Astrocyte of the cerebellum (primary cell): ENCODE data around the gene GMDS.
A peak's percentile ranks its signal among the peaks of the same experiment; 100 is the strongest.

Experiments
- DNase-seq: peaks from one replicate; pipeline ENCODE4 v3.0.0-alpha.2; 2011; ENCODE audit warnings: low read depth
- H3K4me3 ChIP-seq: 2 replicates; pipeline ENCODE4 v1.5.1; 2011; ENCODE audit warnings: mild to moderate bottlenecking, low read depth, low read length, moderate library complexity
- in situ Hi-C: cut with HindIII; loops from 2 replicates; pipeline ENCODE4 v1.10.0; 2017; ENCODE audit warnings: low sequenced_read_pairs
- TF ChIP-seq, protein P1 (sequence below): IDR thresholded peaks from 2 replicates; pipeline ENCODE4 v1.5.1; 2012; ENCODE audit warnings: low read length, low read depth, moderate library complexity, mild to moderate bottlenecking; ENCODE audit errors: missing control alignments

GMDS gene

DNA sequence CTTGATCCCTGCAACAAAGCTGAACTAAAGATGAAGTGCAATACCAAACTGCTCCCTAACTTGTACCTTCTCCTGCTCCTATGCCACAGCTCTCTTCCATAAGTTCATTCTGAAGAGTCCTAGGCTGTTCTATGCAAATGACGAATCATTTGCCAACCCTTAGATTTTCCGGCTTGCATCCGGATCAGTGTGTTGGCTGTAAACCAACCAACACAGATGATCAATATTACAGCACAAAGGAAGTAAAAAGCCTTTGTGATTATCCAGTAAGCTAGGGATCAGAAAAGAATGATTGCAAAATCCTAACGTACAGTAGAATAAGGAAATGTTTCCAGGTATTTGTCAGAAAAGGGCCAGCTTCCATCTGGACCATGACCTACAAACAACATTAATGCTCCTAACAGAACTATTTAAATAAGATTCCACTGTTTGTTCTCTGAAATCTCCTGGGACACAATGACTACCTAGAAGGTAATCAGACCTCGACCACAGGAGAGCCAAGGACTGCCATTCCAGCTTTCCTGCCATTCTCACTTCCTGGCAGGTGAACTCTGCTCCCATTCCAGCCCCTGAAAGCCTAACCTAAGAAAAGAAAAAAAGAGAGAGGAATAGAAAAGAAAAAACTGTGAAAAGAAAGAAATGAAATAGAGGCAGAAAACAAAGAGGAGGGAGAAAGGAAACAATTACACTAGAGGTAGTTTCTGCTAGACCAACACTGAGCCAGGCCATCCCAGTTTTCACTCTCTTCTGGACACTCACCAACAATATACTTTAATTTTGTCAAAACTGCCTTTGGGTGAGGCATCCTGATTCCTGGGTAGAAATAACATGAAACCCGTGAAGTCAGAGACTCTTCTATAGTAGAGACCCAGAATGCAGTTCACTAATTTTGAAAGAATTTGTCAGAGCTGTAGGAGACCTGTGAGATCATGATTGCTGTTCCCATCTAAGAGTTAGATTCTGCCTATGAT lies 19.7 kb downstream of the GMDS start:
- peak; percentile 16 for DNase-seq
- TF ChIP-seq, protein P1, sequence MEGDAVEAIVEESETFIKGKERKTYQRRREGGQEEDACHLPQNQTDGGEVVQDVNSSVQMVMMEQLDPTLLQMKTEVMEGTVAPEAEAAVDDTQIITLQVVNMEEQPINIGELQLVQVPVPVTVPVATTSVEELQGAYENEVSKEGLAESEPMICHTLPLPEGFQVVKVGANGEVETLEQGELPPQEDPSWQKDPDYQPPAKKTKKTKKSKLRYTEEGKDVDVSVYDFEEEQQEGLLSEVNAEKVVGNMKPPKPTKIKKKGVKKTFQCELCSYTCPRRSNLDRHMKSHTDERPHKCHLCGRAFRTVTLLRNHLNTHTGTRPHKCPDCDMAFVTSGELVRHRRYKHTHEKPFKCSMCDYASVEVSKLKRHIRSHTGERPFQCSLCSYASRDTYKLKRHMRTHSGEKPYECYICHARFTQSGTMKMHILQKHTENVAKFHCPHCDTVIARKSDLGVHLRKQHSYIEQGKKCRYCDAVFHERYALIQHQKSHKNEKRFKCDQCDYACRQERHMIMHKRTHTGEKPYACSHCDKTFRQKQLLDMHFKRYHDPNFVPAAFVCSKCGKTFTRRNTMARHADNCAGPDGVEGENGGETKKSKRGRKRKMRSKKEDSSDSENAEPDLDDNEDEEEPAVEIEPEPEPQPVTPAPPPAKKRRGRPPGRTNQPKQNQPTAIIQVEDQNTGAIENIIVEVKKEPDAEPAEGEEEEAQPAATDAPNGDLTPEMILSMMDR: no peak
- no peak overlapping the region for H3K4me3 ChIP-seq
- in situ Hi-C loops: no loop called here

DNA sequence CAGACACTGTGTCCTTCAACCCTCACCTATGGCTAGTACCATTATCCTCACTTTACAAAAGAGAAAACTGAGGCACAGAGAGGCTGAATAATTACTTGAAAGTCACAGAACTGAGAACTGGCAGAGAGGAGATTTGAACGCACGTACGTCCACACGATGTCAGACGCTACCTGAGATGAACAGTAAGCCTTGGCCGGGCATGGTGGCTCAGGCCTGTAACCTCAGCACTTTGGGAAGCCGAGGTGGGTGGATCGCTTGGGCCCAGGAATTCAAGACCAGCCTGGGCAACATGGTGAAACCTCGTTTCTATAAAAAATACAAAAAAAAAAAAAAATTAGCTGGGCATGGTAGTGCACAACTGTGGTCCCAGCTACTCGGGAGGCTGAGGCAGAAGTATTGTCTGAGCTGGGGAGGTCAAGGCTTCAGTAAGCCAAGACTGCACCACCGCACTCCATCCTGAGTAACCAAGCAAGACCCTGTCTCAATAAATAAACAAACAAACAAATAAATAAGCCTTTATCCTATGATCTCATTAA lies 20.5 kb downstream of the GMDS start:
- in situ Hi-C loops: no loop called here
- TF ChIP-seq, protein P1: no peak

DNA sequence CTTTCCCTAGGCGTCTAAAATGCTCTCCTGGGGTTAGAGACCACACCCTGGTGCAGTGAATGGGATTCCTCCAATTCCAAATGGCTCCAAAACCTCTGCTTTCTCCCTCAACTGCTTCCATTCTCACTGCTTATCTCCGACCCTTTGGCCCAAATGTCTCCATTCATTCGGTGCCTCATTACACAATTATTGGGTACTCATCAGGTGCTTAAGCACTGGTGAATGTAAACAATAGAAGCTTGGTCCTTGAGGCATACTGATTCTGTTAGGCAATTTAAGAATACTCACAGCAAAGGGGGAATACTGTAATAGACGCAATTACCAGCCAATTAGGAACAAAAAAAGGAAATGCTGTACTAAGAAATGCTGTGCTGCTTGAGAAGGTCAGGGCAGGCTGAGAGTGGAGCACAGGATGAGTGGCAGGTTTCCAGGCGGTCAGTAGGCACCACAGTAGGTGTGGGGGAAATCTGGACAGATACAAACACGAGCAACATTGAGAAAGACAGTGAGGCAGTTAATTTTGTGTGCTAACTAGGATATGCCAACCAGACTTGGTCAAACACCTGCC lies 23.0 kb downstream of the GMDS start:
- DNase-seq: no peak
- in situ Hi-C loops: no loop called here
- TF ChIP-seq, protein P1: no peak
- no peak overlapping the region for H3K4me3 ChIP-seq

More for the DNA sequence above, 20.5 kb downstream of the GMDS start:
- DNase-seq: no peak
- H3K4me3 ChIP-seq: no peak overlapping the region

DNA sequence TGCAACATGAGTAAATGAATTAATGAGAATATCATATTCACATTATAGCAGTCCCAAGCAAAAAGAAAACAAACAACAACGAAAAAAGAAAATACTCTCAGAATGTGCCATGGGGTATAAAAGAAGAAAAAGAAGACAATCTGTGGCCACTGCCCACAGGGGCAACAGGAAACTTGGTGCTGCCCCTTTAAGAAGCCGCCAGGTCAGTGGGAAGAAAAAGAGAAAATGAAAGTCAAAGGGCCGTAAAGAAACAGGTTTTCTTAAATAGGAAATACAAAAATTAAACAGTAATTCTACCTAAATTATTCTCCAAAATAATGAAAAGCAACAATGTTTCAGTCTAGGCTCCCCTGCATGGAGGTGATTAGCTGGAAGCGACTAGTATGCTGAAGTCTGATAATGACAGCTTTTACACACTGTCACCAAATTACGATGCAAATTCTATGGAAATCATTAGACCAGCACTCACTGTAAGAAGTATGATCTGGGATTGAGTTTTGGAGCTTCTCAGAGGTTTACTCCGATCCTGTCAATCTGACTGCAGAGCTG lies 23.6 kb downstream of the GMDS start:
- TF ChIP-seq, protein P1: no peak
- peak overlapping the region; percentile 9 for H3K4me3 ChIP-seq
- in situ Hi-C loops: no loop called here
- DNase-seq: no peak

DNA sequence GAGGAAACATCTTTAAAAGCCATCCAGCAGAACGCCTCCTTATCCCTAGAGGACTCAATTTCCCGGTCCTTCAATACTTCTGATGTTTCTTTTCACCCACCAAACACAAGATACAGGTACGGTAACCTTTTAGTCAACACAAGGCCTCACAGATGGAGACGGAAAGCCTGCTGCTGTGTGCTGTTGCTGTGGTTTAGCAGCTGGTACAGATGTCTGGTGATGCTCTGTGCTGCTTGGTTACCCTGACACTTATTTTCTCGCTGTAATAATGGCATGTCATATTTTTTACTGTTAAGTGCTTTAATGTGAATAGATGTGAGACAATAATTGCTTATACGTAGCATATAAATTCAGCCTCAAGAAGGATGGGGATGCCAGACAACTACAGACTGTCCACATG lies 25.3 kb downstream of the GMDS start:
- no peak for DNase-seq
- no peak overlapping the region for H3K4me3 ChIP-seq
- in situ Hi-C loops: no loop called here
- TF ChIP-seq, protein P1: no peak

DNA sequence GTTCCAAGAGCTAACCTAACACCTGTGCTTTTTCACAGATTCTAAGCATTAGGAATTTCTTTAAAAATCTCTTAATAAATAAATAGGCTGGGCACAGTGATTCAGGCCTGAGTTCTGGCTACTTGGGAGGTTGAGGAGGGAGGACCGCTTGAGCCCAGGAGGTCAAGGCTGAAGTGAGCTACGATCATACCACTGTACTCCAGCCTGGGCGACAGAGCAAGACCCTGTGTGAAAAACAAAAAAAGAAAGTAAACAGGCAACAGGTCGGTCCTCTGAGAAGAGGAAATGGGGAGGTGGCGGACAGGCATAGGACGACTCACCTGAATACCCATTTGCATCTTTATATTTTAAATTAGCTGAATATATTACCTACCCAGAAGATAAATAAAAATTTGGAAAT lies 26.5 kb downstream of the GMDS start:
- in situ Hi-C loops: no loop called here
- TF ChIP-seq, protein P1: no peak
- DNase-seq: no peak
- H3K4me3 ChIP-seq: no peak overlapping the region
